Endothelial cell of umbilical vein (primary cell): ENCODE results near the gene KIAA2012. TPM values are rescaled to one million over a fixed set of nuclear protein-coding genes. Genes with fewer than 3 reads are reported as not detected.

Experiments used
- Bru-seq: library from RNA; stranded (reverse); fragments of 400-500 nt; gene quantifications from one replicate; lab custom pipeline; 2021; lab: Mats Ljungman, UMichigan
- BruChase-seq, 2 experiments: library from RNA; stranded (reverse); fragments of 400-500 nt; gene quantifications; one replicate each; lab custom pipeline; 2021; lab: Mats Ljungman, UMichigan
- BruUV-seq: library from RNA; stranded (reverse); fragments of 400-500 nt; replicated peaks from 2 replicates; lab custom pipeline; 2021; lab: Mats Ljungman, UMichigan
- CTCF ChIA-PET: fragments of 300-600, 350-600 bp; sonication (Branson Sonifier 250); formaldehyde crosslinking; loops from one replicate; lab custom pipeline; 2021; ENCODE audit warnings: antibody characterized with exemption, inconsistent platforms; lab: Charles Lee
- POLR2A ChIA-PET: fragments of 300-600, 350-600 bp; sonication (Branson Sonifier 250); formaldehyde crosslinking; loops from one replicate; lab custom pipeline; 2021; ENCODE audit warnings: antibody characterized with exemption, inconsistent platforms; lab: Charles Lee
- DNase-seq: peaks from one replicate; pipeline ENCODE4 v3.0.0-alpha.2; 2011; ENCODE audit warnings: low read depth, low spot score
- FAIRE-seq: peaks from 2 replicates; lab custom pipeline; 2011; peaks lifted over from hg19 to GRCh38; lab: Jason Lieb, UNC
- H2AFZ ChIP-seq: 2 replicates; pipeline ENCODE4 v1.6.0; 2012; ENCODE audit warnings: low read depth, low read length, control low read depth, inconsistent platforms
- H3K27ac ChIP-seq: 2 replicates; pipeline ENCODE4 v1.5.1; 2011; ENCODE audit warnings: low read depth, mild to moderate bottlenecking, control low read depth, low read length, moderate library complexity; ENCODE audit not compliant: insufficient read depth
- H3K27me3 ChIP-seq, 2 experiments: 2 replicates each; pipeline versions ENCODE4 v1.6.0 to v1.6.1; 2011; ENCODE audit warnings: low read length in 2 of 2, mixed read lengths in 1 of 2; ENCODE audit not compliant: control insufficient read depth in 2 of 2, insufficient read depth in 2 of 2
- H3K36me3 ChIP-seq, 2 experiments: 2 replicates in 1 of 2; 3 replicates in 1 of 2; pipeline ENCODE4 v1.5.1; 2011; ENCODE audit warnings: low read length in 2 of 2, mild to moderate bottlenecking in 1 of 2, moderate library complexity in 1 of 2; ENCODE audit not compliant: control insufficient read depth in 2 of 2, insufficient read depth in 2 of 2; ENCODE audit errors: extremely low read depth in 1 of 2
- H3K4me1 ChIP-seq: 3 replicates; pipeline ENCODE4 v1.5.1; 2011; ENCODE audit warnings: mild to moderate bottlenecking, low read length; ENCODE audit not compliant: control insufficient read depth, insufficient read depth; ENCODE audit errors: extremely low read depth
- H3K4me2 ChIP-seq: 2 replicates; pipeline ENCODE4 v1.6.1; 2011; ENCODE audit warnings: low read length, control low read depth, mixed read lengths; ENCODE audit not compliant: insufficient read depth
- H3K4me3 ChIP-seq, 3 experiments: fragments of 200-600 bp in 1 of 3; sonication (generic), shearing (Covaris generic) in 1 of 3; replicated peaks in 1 of 3; 2 replicates each; pipeline ENCODE4 v1.5.1; 2011 to 2016; ENCODE audit warnings: control low read depth in 3 of 3, low read length in 3 of 3, mild to moderate bottlenecking in 2 of 3, inconsistent platforms in 1 of 3, low read depth in 1 of 3, moderate library complexity in 1 of 3; ENCODE audit not compliant: insufficient read depth in 1 of 3
- H3K79me2 ChIP-seq: 2 replicates; pipeline ENCODE4 v1.6.0; 2012; ENCODE audit warnings: low read length, inconsistent platforms; ENCODE audit not compliant: control insufficient read depth, insufficient read depth
- H3K9ac ChIP-seq: replicated peaks from 2 replicates; pipeline ENCODE3; 2011; ENCODE audit warnings: low read length, control low read depth; ENCODE audit not compliant: insufficient read depth; ENCODE audit errors: extremely low read depth
- H3K9me1 ChIP-seq: replicated peaks from 3 replicates; pipeline ENCODE4 v1.6.0; 2011; ENCODE audit warnings: mild to moderate bottlenecking, low read length; ENCODE audit not compliant: control insufficient read depth, insufficient read depth; ENCODE audit errors: extremely low read depth
- H3K9me3 ChIP-seq: replicated peaks from 2 replicates; pipeline ENCODE4 v1.5.1; 2012; ENCODE audit warnings: low read length, inconsistent platforms; ENCODE audit not compliant: control insufficient read depth, insufficient read depth
- H4K20me1 ChIP-seq: replicated peaks from 2 replicates; pipeline ENCODE3; 2011; ENCODE audit warnings: mild to moderate bottlenecking, low read length; ENCODE audit not compliant: control insufficient read depth, insufficient read depth; ENCODE audit errors: extremely low read depth
- EZH2 ChIP-seq: IDR thresholded peaks from 2 replicates; pipeline ENCODE4 v1.6.1; 2012; ENCODE audit warnings: borderline replicate concordance, low read depth, mild to moderate bottlenecking, moderate library complexity, low read length, inconsistent platforms; ENCODE audit not compliant: severe bottlenecking
- FOS ChIP-seq: IDR thresholded peaks from 2 replicates; pipeline ENCODE4 v1.6.1; 2011; ENCODE audit warnings: mild to moderate bottlenecking, low read length, moderate library complexity, borderline replicate concordance; ENCODE audit not compliant: insufficient read depth
- GATA2 ChIP-seq: IDR thresholded peaks from 2 replicates; pipeline ENCODE4 v1.7.0; 2011; ENCODE audit warnings: low read depth, mild to moderate bottlenecking, moderate library complexity, mixed read lengths, low read length; ENCODE audit not compliant: insufficient read length, insufficient read depth
- JUN ChIP-seq: IDR thresholded peaks from 2 replicates; pipeline ENCODE4 v1.6.1; 2011; ENCODE audit warnings: borderline replicate concordance, low read depth; ENCODE audit not compliant: insufficient read length, insufficient read depth
- MYC ChIP-seq: IDR thresholded peaks from one replicate; pipeline ENCODE4 v1.6.1; 2011; ENCODE audit warnings: mild to moderate bottlenecking, low read depth, low read length
- POLR2A ChIP-seq: IDR thresholded peaks from 2 replicates; pipeline ENCODE4 v1.6.1; 2012; ENCODE audit warnings: low read depth, mild to moderate bottlenecking, control low read depth, low read length
- POLR2AphosphoS5 ChIP-seq: IDR thresholded peaks from 2 replicates; pipeline ENCODE4 v1.6.1; 2012; ENCODE audit warnings: low read depth, mild to moderate bottlenecking, control low read depth, low read length, moderate library complexity; ENCODE audit not compliant: insufficient read depth
- dilution Hi-C: fragments of 300-500 bp; cut with MboI; formaldehyde crosslinking; loops from one replicate; pipeline ENCODE4 v1.15.0; 2019; ENCODE audit warnings: low sequenced_read_pairs; ENCODE audit not compliant: extremely low pct_ligation_motif_present
- intact Hi-C: fragments of 100-400 bp; cut with micrococcal nuclease; formaldehyde crosslinking; loops from one replicate; pipeline ENCODE4 v1.10.0; 2022
- long read RNA-seq: library from polyadenylated mRNA; stranded (forward); transcript quantifications from one replicate; pipeline ENCODE4 v2.0.0, GENCODE V29; 2021
- polyA minus RNA-seq, 3 experiments: library from RNA; depleted of rRNA, polyadenylated mRNA; stranded (reverse); fragments of >200 nt; gene quantifications; 1 replicate in 1 of 3; 2 replicates in 2 of 3; pipeline ENCODE4 v1.2.3, GENCODE V29; 2011
- polyA plus RNA-seq, 4 experiments: library from polyadenylated mRNA; depleted of rRNA in 3 of 4; stranded (reverse) in 3 of 4; unstranded in 1 of 4; fragments of >200 nt; gene quantifications; 2 replicates each; pipeline versions ENCODE4 v1.2.1 to v1.2.3, GENCODE V29; 2011 to 2012; ENCODE audit warnings: missing spikeins in 1 of 4
- total RNA-seq: library from RNA; stranded (reverse); gene quantifications from 2 replicates; pipeline ENCODE4 v1.2.3, GENCODE V29; 2021
- TF ChIP-seq, protein P1 (sequence below): IDR thresholded peaks from 2 replicates; pipeline ENCODE4 v1.6.1; 2011; ENCODE audit not compliant: insufficient read depth, insufficient read length
- TF ChIP-seq, protein P2 (sequence below), 2 donors: IDR thresholded peaks; 1 replicate in 1 of 2; 2 replicates in 1 of 2; pipeline ENCODE4 v1.5.1; 2011; ENCODE audit warnings: low read length in 2 of 2, mild to moderate bottlenecking in 2 of 2, moderate library complexity in 2 of 2, control low read depth in 1 of 2, inconsistent platforms in 1 of 2, low read depth in 1 of 2; ENCODE audit not compliant: insufficient read depth in 1 of 2; ENCODE audit errors: extremely low read depth in 1 of 2

The KIAA2012 gene
- not detected in 2 replicates for total RNA-seq
- not detected in 2 replicates for polyA plus RNA-seq
- not detected in 2 replicates for polyA plus RNA-seq (2011; cell fraction: cytosol; rRNA removed)
- not detected in 2 replicates for polyA plus RNA-seq (2011; cell fraction: nucleus; rRNA removed)
- not detected in 2 replicates for polyA plus RNA-seq (2012)
- polyA minus RNA-seq = not detected in 2 replicates
- polyA minus RNA-seq (2011; cell fraction: cytosol; rRNA and poly(A)+ RNA removed) = not detected
- not detected in 2 replicates for polyA minus RNA-seq (2011; cell fraction: nucleus; rRNA and poly(A)+ RNA removed)
- percentile 0 among the genes with signal in this experiment for Bru-seq, nascent RNA
- not detected for BruChase-seq, experiment 1, labeled RNA remaining after a 6-hour chase
- percentile 1 among the genes with signal in this experiment for BruChase-seq, experiment 2, labeled RNA remaining after a 2-hour chase
- long read RNA-seq = 0 reads

DNA sequence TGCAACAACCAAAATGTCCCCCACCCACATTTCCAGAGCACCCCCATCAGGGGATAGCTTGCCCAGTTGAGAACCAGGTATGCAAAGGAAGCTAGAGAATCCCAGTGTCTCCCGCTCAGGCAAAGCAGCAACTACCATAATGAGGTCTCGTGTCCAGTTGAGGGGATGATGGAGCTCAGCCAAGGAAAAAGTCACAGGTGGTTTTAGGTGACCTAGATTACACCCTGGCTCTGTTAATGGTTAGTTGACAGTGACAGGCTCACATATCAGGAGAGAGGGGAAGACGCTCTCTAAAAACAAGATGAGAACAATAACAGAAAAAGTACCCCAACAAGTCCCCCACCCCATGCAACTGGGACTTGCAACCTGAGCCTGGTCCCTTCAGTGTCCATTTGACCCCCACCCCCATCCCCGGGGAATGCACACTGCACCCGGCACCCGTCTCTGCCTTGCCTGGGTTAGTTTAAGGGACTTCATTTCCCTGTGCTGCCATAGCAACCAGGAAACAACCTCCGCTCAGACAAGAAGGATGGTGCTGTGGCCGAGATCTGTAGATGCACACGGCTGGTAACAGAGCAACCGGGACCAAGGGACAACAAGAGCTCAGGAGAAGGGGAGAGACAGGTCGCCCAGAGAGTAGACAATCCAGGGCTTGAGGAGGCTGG is at the start of gene KIAA2012:
TSS of gene KIAA2012 (plus strand) at position 519 of the 665 bp plus-strand sequence. CDS start 373 bp downstream, outside the sequence.
- ChIA-PET CTCF (interaction anchor here (2.2 to 2.3 kb wide), 2 partner anchors 9 to 212 kb away, joined by 5 to 6 read pairs; no protein-coding TSS in a partner anchor), POLR2A (no interaction called here)
- Histone ChIP-seq H3K9ac (no peak within 1 kb of the TSS), H3K4me3 (no peak within 1 kb of the TSS), H3K79me2 (no peaks in the 10 kb centered on the region), H3K9me3 (no peaks in the 10 kb centered on the region), H2AFZ (no peak within 1 kb of the TSS), H3K27ac (no peak within 1 kb of the TSS), H4K20me1 (no peaks in the 10 kb centered on the region), H3K9me1 (no peaks in the 10 kb centered on the region), H3K36me3 (no peaks in the 10 kb centered on the region), H3K4me1 (no peaks in the 10 kb centered on the region), H3K4me2 (no peak within 1 kb of the TSS), H3K27me3 (peaks cover 9 to 20% of the 10 kb centered on the region in 2 experiments)
- no peak for FAIRE-seq
- TF ChIP-seq JUN (no peak), POLR2AphosphoS5 (no peak), GATA2 (no peak), FOS (no peak), MYC (no peak), EZH2 (no peak), POLR2A (no peak)
- TF ChIP-seq, protein P1, sequence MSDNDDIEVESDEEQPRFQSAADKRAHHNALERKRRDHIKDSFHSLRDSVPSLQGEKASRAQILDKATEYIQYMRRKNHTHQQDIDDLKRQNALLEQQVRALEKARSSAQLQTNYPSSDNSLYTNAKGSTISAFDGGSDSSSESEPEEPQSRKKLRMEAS = no peak
- TF ChIP-seq, protein P2, sequence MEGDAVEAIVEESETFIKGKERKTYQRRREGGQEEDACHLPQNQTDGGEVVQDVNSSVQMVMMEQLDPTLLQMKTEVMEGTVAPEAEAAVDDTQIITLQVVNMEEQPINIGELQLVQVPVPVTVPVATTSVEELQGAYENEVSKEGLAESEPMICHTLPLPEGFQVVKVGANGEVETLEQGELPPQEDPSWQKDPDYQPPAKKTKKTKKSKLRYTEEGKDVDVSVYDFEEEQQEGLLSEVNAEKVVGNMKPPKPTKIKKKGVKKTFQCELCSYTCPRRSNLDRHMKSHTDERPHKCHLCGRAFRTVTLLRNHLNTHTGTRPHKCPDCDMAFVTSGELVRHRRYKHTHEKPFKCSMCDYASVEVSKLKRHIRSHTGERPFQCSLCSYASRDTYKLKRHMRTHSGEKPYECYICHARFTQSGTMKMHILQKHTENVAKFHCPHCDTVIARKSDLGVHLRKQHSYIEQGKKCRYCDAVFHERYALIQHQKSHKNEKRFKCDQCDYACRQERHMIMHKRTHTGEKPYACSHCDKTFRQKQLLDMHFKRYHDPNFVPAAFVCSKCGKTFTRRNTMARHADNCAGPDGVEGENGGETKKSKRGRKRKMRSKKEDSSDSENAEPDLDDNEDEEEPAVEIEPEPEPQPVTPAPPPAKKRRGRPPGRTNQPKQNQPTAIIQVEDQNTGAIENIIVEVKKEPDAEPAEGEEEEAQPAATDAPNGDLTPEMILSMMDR (IDR thresholded peaks at IDR 0.05; ENCODE audit: extremely low read depth in 1 of 2, insufficient read depth in 1 of 2, low read depth in 1 of 2, low read length in 2 of 2) = no peak
- dilution Hi-C loops = no loop called here
- intact Hi-C loops = no loop called here
- BruUV-seq = no TSS peak
- DNase-seq = no peak
